ENCODE data around the gene TEX2. TPM values are rescaled to one million over a fixed set of nuclear protein-coding genes. Genes with fewer than 3 reads are reported as not detected.
"Not testable (repeated sequence)": the region's sequence is repeated elsewhere in the genome, so short reads cannot be mapped to it uniquely, and the experiment has no call there.

The TEX2 gene
- total and polyA plus RNA-seq, 2 donors (not counting 3 experiments of a cell fraction or from before 2014, with no cell fraction given) = 13.3 to 25.8 TPM

DNA sequence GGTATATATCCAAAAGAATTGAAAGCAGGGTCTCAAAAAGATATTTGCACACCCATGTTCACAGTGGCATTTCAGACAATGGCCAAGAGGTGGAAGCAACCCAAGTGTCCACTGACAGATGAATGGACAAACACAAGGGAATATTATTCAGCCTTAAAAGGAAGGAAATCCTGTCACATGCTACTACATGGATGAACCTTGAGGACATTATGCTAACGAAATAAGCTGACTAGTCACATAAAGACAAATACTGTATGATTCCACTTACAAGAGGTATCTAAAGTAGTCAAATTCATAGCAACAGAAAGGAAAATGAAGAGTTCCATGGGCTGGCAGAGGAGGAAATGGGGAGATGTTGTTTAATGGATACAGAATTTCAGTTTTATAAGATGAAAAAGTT, 41.4 kb downstream of the TEX2 start:
- no peak for DNase-seq (ENCODE audit: low read depth, low spot score)
- H4K20me1 ChIP-seq (replicated peaks; ENCODE audit: control insufficient read depth, extremely low read depth, insufficient read depth, low read length) = no peaks in the 10 kb centered on the region
- H3K4me3 ChIP-seq (replicated peaks in 1 of 3; ENCODE audit: insufficient read depth in 1 of 3, low read depth in 1 of 3, low read length in 3 of 3) = no peak overlapping the region
- H3K27me3 ChIP-seq (ENCODE audit: control insufficient read depth in 2 of 2, insufficient read depth in 2 of 2, low read length in 2 of 2) = no peaks in the 10 kb centered on the region
- no peaks in the 10 kb centered on the region for H3K36me3 ChIP-seq (ENCODE audit: control insufficient read depth in 2 of 2, extremely low read depth in 1 of 2, insufficient read depth in 2 of 2, low read length in 2 of 2)
- dilution Hi-C loops (cut with MboI; ENCODE audit: extremely low pct_ligation_motif_present, low sequenced_read_pairs) = no loop called here
- BruUV-seq (replicated peaks) = no TSS peak
- H2AFZ ChIP-seq (ENCODE audit: low read depth, low read length) = no peak overlapping the region
- no peaks in the 10 kb centered on the region for H3K79me2 ChIP-seq (ENCODE audit: control insufficient read depth, insufficient read depth, low read length)
- no peak overlapping the region for H3K4me2 ChIP-seq (ENCODE audit: insufficient read depth, low read length)
- POLR2A ChIA-PET = no interaction called here
- CTCF ChIA-PET = no interaction called here
- H3K27ac ChIP-seq (ENCODE audit: insufficient read depth, low read depth, low read length) = no peak overlapping the region
- intact Hi-C loops (cut with micrococcal nuclease) = no loop called here
- FAIRE-seq = no peak
- H3K9me3 ChIP-seq (replicated peaks; ENCODE audit: control insufficient read depth, insufficient read depth, low read length) = no peaks in the 10 kb centered on the region
- TF ChIP-seq GATA2 (IDR thresholded peaks at IDR 0.05; ENCODE audit: insufficient read depth, insufficient read length, low read depth, low read length) = no peak
- TF ChIP-seq EZH2 (IDR thresholded peaks at IDR 0.05; ENCODE audit: borderline replicate concordance, low read depth, low read length, severe bottlenecking) = no peak
- no peak for TF ChIP-seq POLR2A (IDR thresholded peaks at IDR 0.05; ENCODE audit: low read depth, low read length)
- no peak for TF ChIP-seq MYC (IDR thresholded peaks at IDR 0.05; ENCODE audit: low read depth, low read length)
- TF ChIP-seq, protein P1, sequence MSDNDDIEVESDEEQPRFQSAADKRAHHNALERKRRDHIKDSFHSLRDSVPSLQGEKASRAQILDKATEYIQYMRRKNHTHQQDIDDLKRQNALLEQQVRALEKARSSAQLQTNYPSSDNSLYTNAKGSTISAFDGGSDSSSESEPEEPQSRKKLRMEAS (IDR thresholded peaks at IDR 0.05; ENCODE audit: insufficient read depth, insufficient read length) = no peak
- H3K9ac ChIP-seq (replicated peaks; ENCODE audit: extremely low read depth, insufficient read depth, low read length) = no peak overlapping the region
- peaks cover 5% of the 10 kb centered on the region for H3K4me1 ChIP-seq (ENCODE audit: control insufficient read depth, extremely low read depth, insufficient read depth, low read length)
- no peaks in the 10 kb centered on the region for H3K9me1 ChIP-seq (replicated peaks; ENCODE audit: control insufficient read depth, extremely low read depth, insufficient read depth, low read length)

- H3K4me1 ChIP-seq (ENCODE audit: control insufficient read depth, extremely low read depth, insufficient read depth, low read length) = peaks cover 16% of the 10 kb centered on the region
- H3K27me3 ChIP-seq (ENCODE audit: control insufficient read depth in 2 of 2, insufficient read depth in 2 of 2, low read length in 2 of 2); H2AFZ ChIP-seq (ENCODE audit: low read depth, low read length); DNase-seq (ENCODE audit: low read depth, low spot score); intact Hi-C loops (cut with micrococcal nuclease); dilution Hi-C loops (cut with MboI; ENCODE audit: extremely low pct_ligation_motif_present, low sequenced_read_pairs); H3K9ac ChIP-seq (replicated peaks; ENCODE audit: extremely low read depth, insufficient read depth, low read length); H3K27ac ChIP-seq (ENCODE audit: insufficient read depth, low read depth, low read length); FAIRE-seq; H3K79me2 ChIP-seq (ENCODE audit: control insufficient read depth, insufficient read depth, low read length); H3K4me2 ChIP-seq (ENCODE audit: insufficient read depth, low read length); CTCF ChIA-PET; H3K9me1 ChIP-seq (replicated peaks; ENCODE audit: control insufficient read depth, extremely low read depth, insufficient read depth, low read length); H3K36me3 ChIP-seq (ENCODE audit: control insufficient read depth in 2 of 2, extremely low read depth in 1 of 2, insufficient read depth in 2 of 2, low read length in 2 of 2); H3K9me3 ChIP-seq (replicated peaks; ENCODE audit: control insufficient read depth, insufficient read depth, low read length); BruUV-seq (replicated peaks); H3K4me3 ChIP-seq (replicated peaks in 1 of 3; ENCODE audit: insufficient read depth in 1 of 3, low read depth in 1 of 3, low read length in 3 of 3); H4K20me1 ChIP-seq (replicated peaks; ENCODE audit: control insufficient read depth, extremely low read depth, insufficient read depth, low read length): not testable (repeated sequence)
- POLR2A ChIA-PET = interaction anchor here (0.5 kb wide), 1 partner anchor 84 kb away, joined by 6 read pairs; no protein-coding TSS in a partner anchor
Observed at GRCh38 chr17:64220604-64221003, 42.5 kb downstream of the TEX2 start.

All from endothelial cell of umbilical vein (primary cell).